HG02840 (cell line): ENCODE results near the gene ANAPC7.
"Not testable (repeated sequence)": the region's sequence is repeated elsewhere in the genome, so short reads cannot be mapped to it uniquely, and the experiment has no call there.

ENCODE experiments used
- ATAC-seq: cut with Tn5 transposase; IDR thresholded peaks from one replicate; pipeline ENCODE4 v1.9.1; 2021; ENCODE audit warnings: mild to moderate bottlenecking, moderate library complexity, moderate number of reproducible peaks; ENCODE audit not compliant: unreplicated experiment, low FRiP score

ANAPC7 gene

DNA sequence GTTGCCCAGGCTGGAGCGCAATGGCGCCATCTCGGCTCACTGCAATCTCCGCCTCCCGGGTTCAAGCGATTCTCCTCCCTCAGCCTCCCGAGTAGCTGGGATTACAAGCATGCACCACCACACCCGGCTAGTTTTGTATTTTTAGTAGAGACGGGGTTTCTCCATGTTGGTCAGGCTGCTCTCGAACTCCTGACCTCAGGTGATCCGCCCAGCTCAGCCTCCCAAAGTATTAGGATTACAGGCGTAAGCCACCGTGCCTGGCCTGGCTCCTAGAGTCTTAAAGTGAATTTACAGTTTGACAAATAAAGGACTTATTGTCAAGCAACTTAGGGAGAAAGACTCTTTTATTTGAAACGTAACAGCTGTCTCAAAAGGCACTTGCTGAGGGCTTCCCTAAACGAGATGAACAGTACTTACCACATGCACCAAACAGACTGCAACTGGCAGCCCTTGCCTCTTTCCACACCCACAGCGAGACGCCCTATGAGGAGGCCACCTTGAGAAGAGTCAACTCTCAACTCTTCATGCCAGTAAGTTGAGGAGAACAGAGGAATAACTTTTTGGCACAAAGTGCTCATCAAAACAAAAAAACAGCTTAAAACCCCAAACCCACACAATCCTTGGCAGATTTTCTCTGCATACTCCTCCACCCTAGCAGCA, 25.2 kb downstream of the ANAPC7 start:
- not testable (repeated sequence) for ATAC-seq

- ATAC-seq = no peak
Observed at GRCh38 chr12:110373962-110374611, 29.4 kb downstream of the ANAPC7 start.

- ATAC-seq = no peak
Observed at GRCh38 chr12:110373425-110373824, 30.1 kb downstream of the ANAPC7 start.

GRCh38 chr12:110373025-110373424, 30.5 kb downstream of the ANAPC7 start:
- no peak for ATAC-seq

DNA sequence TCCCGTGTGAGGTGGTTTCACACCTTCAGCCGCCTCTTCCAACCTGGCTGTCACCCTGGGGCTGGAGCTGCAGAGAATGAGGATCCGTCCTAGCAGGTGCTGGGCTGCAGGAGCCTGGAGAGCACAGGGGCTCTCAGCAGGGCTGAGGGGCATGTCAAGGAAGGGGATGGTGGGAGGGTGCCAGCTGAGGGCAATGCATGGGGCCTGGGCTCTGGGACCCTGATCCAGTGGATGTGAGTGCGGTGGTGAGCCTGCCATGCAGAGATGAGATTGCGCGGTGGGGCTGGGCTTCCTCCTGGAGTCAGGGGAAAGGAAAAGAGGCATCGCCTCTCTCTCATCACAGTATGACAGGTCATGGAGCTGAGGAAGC, 31.5 kb downstream of the ANAPC7 start:
- ATAC-seq = no peak

DNA sequence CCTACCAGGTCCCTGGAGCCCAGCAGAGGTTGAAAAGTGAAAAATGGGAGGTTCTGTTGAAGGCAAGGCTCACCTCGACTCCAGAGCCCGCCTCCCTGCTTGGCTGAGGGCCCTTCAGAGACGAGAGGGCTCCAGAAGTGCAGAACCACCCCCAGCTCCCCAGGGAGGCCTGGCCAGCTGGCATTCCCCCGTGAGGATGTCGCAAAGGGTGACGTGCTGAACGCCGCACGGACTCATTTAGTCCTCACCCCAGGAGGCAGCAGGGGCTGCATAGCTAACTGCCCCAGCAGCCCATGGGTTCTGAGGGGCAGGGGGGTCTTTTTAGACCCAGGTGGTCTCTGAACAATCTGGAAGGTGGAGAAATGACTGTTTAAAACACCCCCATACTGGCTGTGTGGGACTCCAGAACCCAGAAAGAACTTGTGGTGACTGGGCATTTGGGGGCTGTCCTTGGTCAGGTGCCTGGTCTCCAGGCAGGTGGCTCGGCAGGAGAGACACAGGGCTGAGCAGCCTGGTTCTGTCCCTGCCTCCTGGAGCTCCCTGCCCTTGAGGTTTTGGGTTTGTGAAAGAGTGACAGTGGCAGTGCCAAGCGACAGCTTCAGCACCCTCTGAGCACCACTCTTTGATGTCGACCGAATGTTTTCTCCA, 32.0 kb downstream of the ANAPC7 start:
- no peak for ATAC-seq

GRCh38 chr12:110370732-110371231, 32.7 kb downstream of the ANAPC7 start:
- ATAC-seq = no peak

DNA sequence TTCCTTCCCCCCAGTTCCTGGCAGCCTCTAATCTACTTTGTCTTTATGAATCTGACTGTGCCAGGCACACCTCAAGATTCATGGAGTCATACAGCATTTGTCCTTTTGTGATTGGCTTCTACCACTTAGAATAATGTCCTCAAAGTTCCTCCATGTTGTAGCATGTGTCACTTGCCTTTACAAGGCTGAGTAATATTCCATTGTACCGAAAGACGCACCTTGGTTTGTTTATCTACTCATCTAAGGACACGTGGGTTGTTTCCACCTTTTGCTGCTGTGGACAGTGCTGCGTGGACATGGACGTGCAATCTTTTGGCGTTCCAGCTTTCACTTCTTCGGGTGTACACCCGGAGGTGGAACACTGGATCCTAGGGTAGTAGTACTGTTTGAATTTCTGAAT, 33.5 kb downstream of the ANAPC7 start:
- ATAC-seq = no peak

- ATAC-seq = no peak
Observed at GRCh38 chr12:110367181-110367864, 36.2 kb downstream of the ANAPC7 start.

- no peak for ATAC-seq
Observed at GRCh38 chr12:110366321-110367142, 37.0 kb downstream of the ANAPC7 start.

DNA sequence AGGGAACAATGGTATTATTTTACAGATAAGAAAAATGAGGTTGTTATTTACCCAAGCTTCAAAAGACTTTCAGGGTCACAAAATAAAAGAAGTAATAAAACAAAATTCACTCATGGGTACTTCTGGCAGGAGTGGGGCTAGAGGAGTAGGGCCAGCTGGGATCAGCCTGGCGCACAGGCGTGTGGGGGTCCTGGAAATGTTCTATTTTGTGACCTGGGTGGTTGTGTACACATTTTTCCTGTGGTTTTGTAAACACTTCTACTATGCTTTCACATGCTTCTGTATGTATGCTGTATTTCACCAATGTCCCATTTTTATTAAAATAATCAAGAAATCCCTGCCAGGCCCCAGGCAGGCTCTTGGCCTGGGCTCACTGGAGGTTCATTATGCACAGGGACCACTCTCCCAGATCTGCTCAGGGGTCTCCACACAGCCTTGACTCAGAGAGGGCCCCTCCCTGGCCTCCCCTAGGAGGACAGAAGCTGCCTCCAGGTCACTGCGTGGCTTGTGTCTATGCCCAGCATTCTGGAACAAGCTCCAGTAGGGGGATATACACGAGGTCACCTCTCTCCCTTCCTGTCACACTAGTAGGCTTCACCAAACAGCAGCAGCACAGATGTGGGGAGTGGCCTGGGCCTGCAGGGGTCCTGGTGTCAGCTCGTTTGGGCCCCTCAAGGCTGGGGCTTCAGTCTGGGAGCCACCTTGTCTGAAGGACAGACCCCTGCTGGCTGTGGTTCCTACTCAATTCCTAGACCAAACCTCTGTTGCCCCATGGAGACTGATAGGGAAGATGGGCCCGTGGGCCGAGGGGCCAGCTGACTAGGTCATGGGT, 37.8 kb downstream of the ANAPC7 start:
- ATAC-seq = no peak

DNA sequence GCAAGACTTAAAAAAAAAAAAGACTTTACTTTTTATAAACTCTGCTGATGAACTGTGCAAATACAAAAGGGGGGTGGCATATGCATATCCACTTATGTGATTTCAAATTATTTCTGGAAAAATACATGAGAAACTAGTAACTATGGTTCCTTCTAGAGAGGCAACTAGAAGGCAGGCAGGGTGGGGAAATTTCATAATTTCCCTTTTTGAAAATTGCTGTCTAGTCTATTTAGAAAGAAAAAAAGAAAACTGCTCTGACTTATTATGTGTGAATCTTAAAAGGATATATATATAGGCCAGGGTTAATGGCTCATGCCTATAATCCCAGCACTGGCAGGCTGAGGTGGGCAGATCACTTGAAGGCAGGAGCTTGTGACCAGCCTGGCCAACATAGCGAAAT, 42.3 kb downstream of the ANAPC7 start:
- ATAC-seq = no peak

- not testable (repeated sequence) for ATAC-seq
Observed at GRCh38 chr12:110358384-110359097, 45.0 kb downstream of the ANAPC7 start.

DNA sequence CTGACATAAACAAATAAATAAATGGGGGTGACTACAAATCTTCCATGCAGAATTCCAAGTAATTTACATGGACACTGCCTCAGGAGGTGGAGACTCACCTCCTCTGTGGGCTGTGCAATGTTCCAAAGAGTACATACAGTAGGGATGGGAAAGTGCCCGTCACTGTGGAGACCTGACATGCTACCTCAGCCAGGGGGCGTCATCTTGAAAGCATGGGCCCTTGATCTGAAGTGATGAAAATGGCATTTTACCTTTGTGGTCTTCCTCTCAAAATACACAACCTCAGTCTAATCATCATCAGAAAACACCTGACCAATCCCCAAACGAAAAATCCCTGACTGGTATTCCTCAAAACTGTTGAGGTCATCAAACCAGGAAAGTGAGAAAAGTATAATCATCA, 48.4 kb downstream of the ANAPC7 start:
- no peak for ATAC-seq

- ATAC-seq = no peak
Observed at GRCh38 chr12:110354172-110354780, 49.2 kb downstream of the ANAPC7 start.

DNA sequence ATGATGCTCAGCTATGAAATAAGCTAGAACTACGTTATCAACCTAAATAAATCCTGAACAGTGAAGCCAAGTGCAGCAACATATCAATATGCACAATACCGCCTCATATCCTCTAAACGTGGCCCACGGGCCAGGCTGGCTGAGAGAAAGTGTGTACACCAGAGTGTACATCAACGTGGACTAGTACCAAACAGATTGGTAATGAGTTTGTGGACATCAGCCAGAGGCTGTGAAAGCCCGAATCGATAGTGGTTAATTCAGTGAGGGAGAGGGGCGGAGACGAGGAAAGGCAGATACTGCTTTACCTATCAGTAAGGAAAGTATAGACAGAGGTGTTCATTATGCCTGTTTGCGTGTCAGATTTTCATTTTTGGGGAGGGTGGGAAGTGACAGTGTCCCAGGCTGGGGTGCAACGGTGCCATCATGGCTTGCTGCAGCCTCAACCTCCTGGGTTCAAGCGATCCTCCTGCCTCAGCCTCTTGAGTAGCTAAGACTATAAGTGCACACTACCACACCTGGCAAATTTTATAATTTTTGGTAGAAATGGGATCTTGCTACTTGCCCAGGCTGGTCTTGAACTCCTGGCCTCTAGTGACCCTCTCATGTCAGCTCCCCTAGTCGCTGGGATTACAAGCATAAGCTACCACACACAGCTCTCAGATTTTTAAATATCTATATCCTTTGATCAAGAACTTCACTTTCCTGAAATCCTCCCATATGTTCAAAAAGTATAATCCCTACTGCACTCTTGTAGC, 50.1 kb downstream of the ANAPC7 start:
- no peak for ATAC-seq

DNA sequence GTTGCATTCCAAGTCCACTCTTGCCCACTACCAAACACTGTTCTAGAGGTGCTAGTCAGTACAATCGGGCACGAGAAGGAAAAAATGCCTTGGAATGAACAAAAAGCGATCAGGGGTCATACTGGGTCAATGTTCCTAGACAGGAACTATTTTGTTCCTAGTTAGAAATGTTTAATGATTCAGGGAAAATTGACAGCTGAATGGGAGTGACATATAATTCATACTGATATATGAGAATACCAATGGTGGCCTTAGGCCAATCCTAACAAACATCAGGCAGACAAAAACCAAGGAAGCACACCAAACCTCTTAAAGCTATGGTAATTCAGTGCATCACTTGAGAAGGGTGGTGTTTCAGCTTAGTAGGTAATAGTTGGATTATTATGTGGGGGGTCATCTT, 51.1 kb downstream of the ANAPC7 start:
- ATAC-seq = no peak

DNA sequence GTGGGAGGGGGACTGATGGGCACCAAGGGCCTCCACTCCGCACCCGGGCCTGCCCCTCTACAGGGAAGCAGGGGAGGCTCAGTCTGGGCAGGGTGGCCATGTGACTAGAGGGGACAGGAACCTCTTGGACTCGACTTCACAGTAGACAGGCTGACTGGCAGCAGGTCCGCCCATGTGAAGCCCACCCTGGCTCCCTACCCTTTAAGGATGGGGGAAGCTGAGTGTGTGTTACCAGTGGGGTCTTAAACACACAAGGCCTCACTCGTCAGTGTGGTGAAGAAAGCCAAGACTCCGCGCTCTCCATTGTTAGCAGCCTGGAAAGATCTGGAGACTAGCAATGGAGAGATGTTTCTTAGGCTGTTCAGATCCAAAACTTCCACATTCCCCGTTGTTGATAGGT, 52.4 kb downstream of the ANAPC7 start:
- no peak for ATAC-seq
